Medulla oblongata (tissue), 1 donor: ENCODE measurements around the gene NBAS.
"Not testable (repeated sequence)": the region's sequence is repeated elsewhere in the genome, so short reads cannot be mapped to it uniquely, and the experiment has no call there.

Experiments used
- DNase-seq: peaks from one replicate; pipeline ENCODE4 v3.0.0-alpha.2; 2015; ENCODE audit errors: extremely low spot score

NBAS gene

GRCh38 chr2:15263976-15264685 lies 297.0 kb downstream of the NBAS start:
- DNase-seq, result no peak

- DNase-seq, result no peak
Measured at GRCh38 chr2:15262792-15263191, 298.3 kb downstream of the NBAS start.

GRCh38 chr2:15260835-15261234 lies 300.3 kb downstream of the NBAS start:
- no peak for DNase-seq

GRCh38 chr2:15260196-15260595 lies 300.9 kb downstream of the NBAS start:
- no peak for DNase-seq

- peak; percentile 22 for DNase-seq
Measured at GRCh38 chr2:15259356-15259756, 301.8 kb downstream of the NBAS start.

GRCh38 chr2:15258385-15258784 lies 302.7 kb downstream of the NBAS start:
- DNase-seq, result not testable (repeated sequence)

GRCh38 chr2:15253835-15254286 lies 307.3 kb downstream of the NBAS start:
- DNase-seq, result no peak

GRCh38 chr2:15253247-15253646 lies 307.9 kb downstream of the NBAS start:
- no peak for DNase-seq

GRCh38 chr2:15251753-15252152 lies 309.4 kb downstream of the NBAS start:
- no peak for DNase-seq

- not testable (repeated sequence) for DNase-seq
Measured at GRCh38 chr2:15250946-15251345, 310.2 kb downstream of the NBAS start.

- DNase-seq, result no peak
Measured at GRCh38 chr2:15246870-15247269, 314.3 kb downstream of the NBAS start.

GRCh38 chr2:15243762-15244161 lies 317.4 kb downstream of the NBAS start:
- DNase-seq, result no peak

GRCh38 chr2:15242936-15243461 lies 318.1 kb downstream of the NBAS start:
- no peak for DNase-seq

- no peak for DNase-seq
Measured at GRCh38 chr2:15241929-15242328, 319.2 kb downstream of the NBAS start.

GRCh38 chr2:15241201-15241600 lies 319.9 kb downstream of the NBAS start:
- peak; percentile 44 for DNase-seq

GRCh38 chr2:15238028-15238427 lies 323.1 kb downstream of the NBAS start:
- no peak for DNase-seq

GRCh38 chr2:15230599-15231192 lies 330.4 kb downstream of the NBAS start:
- DNase-seq, result no peak

GRCh38 chr2:15226661-15227060 lies 334.5 kb downstream of the NBAS start:
- no peak for DNase-seq

GRCh38 chr2:15225131-15225530 lies 336.0 kb downstream of the NBAS start:
- DNase-seq, result no peak

GRCh38 chr2:15224641-15225040 lies 336.5 kb downstream of the NBAS start:
- no peak for DNase-seq

GRCh38 chr2:15223887-15224286 lies 337.2 kb downstream of the NBAS start:
- DNase-seq, result no peak

GRCh38 chr2:15222856-15223255 lies 338.3 kb downstream of the NBAS start:
- no peak for DNase-seq

- DNase-seq, result no peak
Measured at GRCh38 chr2:15220603-15221002, 340.5 kb downstream of the NBAS start.
